Endothelial cell of umbilical vein (primary cell): ENCODE results near the gene LRRC74B. TPM values are rescaled to one million over a fixed set of nuclear protein-coding genes. Genes with fewer than 3 reads are reported as not detected.

ENCODE experiments used
- BruUV-seq: library from RNA; stranded (reverse); fragments of 400-500 nt; replicated peaks from 2 replicates; lab custom pipeline; 2021; lab: Mats Ljungman, UMichigan
- CTCF ChIA-PET: fragments of 300-600, 350-600 bp; sonication (Branson Sonifier 250); formaldehyde crosslinking; loops from one replicate; lab custom pipeline; 2021; ENCODE audit warnings: antibody characterized with exemption, inconsistent platforms; lab: Charles Lee
- POLR2A ChIA-PET: fragments of 300-600, 350-600 bp; sonication (Branson Sonifier 250); formaldehyde crosslinking; loops from one replicate; lab custom pipeline; 2021; ENCODE audit warnings: antibody characterized with exemption, inconsistent platforms; lab: Charles Lee
- DNase-seq: peaks from one replicate; pipeline ENCODE4 v3.0.0-alpha.2; 2011; ENCODE audit warnings: low read depth, low spot score
- FAIRE-seq: peaks from 2 replicates; lab custom pipeline; 2011; peaks lifted over from hg19 to GRCh38; lab: Jason Lieb, UNC
- H2AFZ ChIP-seq: 2 replicates; pipeline ENCODE4 v1.6.0; 2012; ENCODE audit warnings: low read depth, low read length, control low read depth, inconsistent platforms
- H3K27ac ChIP-seq: 2 replicates; pipeline ENCODE4 v1.5.1; 2011; ENCODE audit warnings: low read depth, mild to moderate bottlenecking, control low read depth, low read length, moderate library complexity; ENCODE audit not compliant: insufficient read depth
- H3K27me3 ChIP-seq, 2 experiments: 2 replicates each; pipeline versions ENCODE4 v1.6.0 to v1.6.1; 2011; ENCODE audit warnings: low read length in 2 of 2, mixed read lengths in 1 of 2; ENCODE audit not compliant: control insufficient read depth in 2 of 2, insufficient read depth in 2 of 2
- H3K36me3 ChIP-seq, 2 experiments: 2 replicates in 1 of 2; 3 replicates in 1 of 2; pipeline ENCODE4 v1.5.1; 2011; ENCODE audit warnings: low read length in 2 of 2, mild to moderate bottlenecking in 1 of 2, moderate library complexity in 1 of 2; ENCODE audit not compliant: control insufficient read depth in 2 of 2, insufficient read depth in 2 of 2; ENCODE audit errors: extremely low read depth in 1 of 2
- H3K4me1 ChIP-seq: 3 replicates; pipeline ENCODE4 v1.5.1; 2011; ENCODE audit warnings: mild to moderate bottlenecking, low read length; ENCODE audit not compliant: control insufficient read depth, insufficient read depth; ENCODE audit errors: extremely low read depth
- H3K4me2 ChIP-seq: 2 replicates; pipeline ENCODE4 v1.6.1; 2011; ENCODE audit warnings: low read length, control low read depth, mixed read lengths; ENCODE audit not compliant: insufficient read depth
- H3K4me3 ChIP-seq, 3 experiments: fragments of 200-600 bp in 1 of 3; sonication (generic), shearing (Covaris generic) in 1 of 3; replicated peaks in 1 of 3; 2 replicates each; pipeline ENCODE4 v1.5.1; 2011 to 2016; ENCODE audit warnings: control low read depth in 3 of 3, low read length in 3 of 3, mild to moderate bottlenecking in 2 of 3, inconsistent platforms in 1 of 3, low read depth in 1 of 3, moderate library complexity in 1 of 3; ENCODE audit not compliant: insufficient read depth in 1 of 3
- H3K79me2 ChIP-seq: 2 replicates; pipeline ENCODE4 v1.6.0; 2012; ENCODE audit warnings: low read length, inconsistent platforms; ENCODE audit not compliant: control insufficient read depth, insufficient read depth
- H3K9ac ChIP-seq: replicated peaks from 2 replicates; pipeline ENCODE3; 2011; ENCODE audit warnings: low read length, control low read depth; ENCODE audit not compliant: insufficient read depth; ENCODE audit errors: extremely low read depth
- H3K9me1 ChIP-seq: replicated peaks from 3 replicates; pipeline ENCODE4 v1.6.0; 2011; ENCODE audit warnings: mild to moderate bottlenecking, low read length; ENCODE audit not compliant: control insufficient read depth, insufficient read depth; ENCODE audit errors: extremely low read depth
- H3K9me3 ChIP-seq: replicated peaks from 2 replicates; pipeline ENCODE4 v1.5.1; 2012; ENCODE audit warnings: low read length, inconsistent platforms; ENCODE audit not compliant: control insufficient read depth, insufficient read depth
- H4K20me1 ChIP-seq: replicated peaks from 2 replicates; pipeline ENCODE3; 2011; ENCODE audit warnings: mild to moderate bottlenecking, low read length; ENCODE audit not compliant: control insufficient read depth, insufficient read depth; ENCODE audit errors: extremely low read depth
- EZH2 ChIP-seq: IDR thresholded peaks from 2 replicates; pipeline ENCODE4 v1.6.1; 2012; ENCODE audit warnings: borderline replicate concordance, low read depth, mild to moderate bottlenecking, moderate library complexity, low read length, inconsistent platforms; ENCODE audit not compliant: severe bottlenecking
- FOS ChIP-seq: IDR thresholded peaks from 2 replicates; pipeline ENCODE4 v1.6.1; 2011; ENCODE audit warnings: mild to moderate bottlenecking, low read length, moderate library complexity, borderline replicate concordance; ENCODE audit not compliant: insufficient read depth
- GATA2 ChIP-seq: IDR thresholded peaks from 2 replicates; pipeline ENCODE4 v1.7.0; 2011; ENCODE audit warnings: low read depth, mild to moderate bottlenecking, moderate library complexity, mixed read lengths, low read length; ENCODE audit not compliant: insufficient read length, insufficient read depth
- JUN ChIP-seq: IDR thresholded peaks from 2 replicates; pipeline ENCODE4 v1.6.1; 2011; ENCODE audit warnings: borderline replicate concordance, low read depth; ENCODE audit not compliant: insufficient read length, insufficient read depth
- MAX ChIP-seq: IDR thresholded peaks from 2 replicates; pipeline ENCODE4 v1.6.1; 2011; ENCODE audit not compliant: insufficient read depth, insufficient read length
- MYC ChIP-seq: IDR thresholded peaks from one replicate; pipeline ENCODE4 v1.6.1; 2011; ENCODE audit warnings: mild to moderate bottlenecking, low read depth, low read length
- POLR2A ChIP-seq: IDR thresholded peaks from 2 replicates; pipeline ENCODE4 v1.6.1; 2012; ENCODE audit warnings: low read depth, mild to moderate bottlenecking, control low read depth, low read length
- POLR2AphosphoS5 ChIP-seq: IDR thresholded peaks from 2 replicates; pipeline ENCODE4 v1.6.1; 2012; ENCODE audit warnings: low read depth, mild to moderate bottlenecking, control low read depth, low read length, moderate library complexity; ENCODE audit not compliant: insufficient read depth
- dilution Hi-C: fragments of 300-500 bp; cut with MboI; formaldehyde crosslinking; loops from one replicate; pipeline ENCODE4 v1.15.0; 2019; ENCODE audit warnings: low sequenced_read_pairs; ENCODE audit not compliant: extremely low pct_ligation_motif_present
- intact Hi-C: fragments of 100-400 bp; cut with micrococcal nuclease; formaldehyde crosslinking; loops from one replicate; pipeline ENCODE4 v1.10.0; 2022
- polyA plus RNA-seq, 4 experiments: library from polyadenylated mRNA; depleted of rRNA in 3 of 4; stranded (reverse) in 3 of 4; unstranded in 1 of 4; fragments of >200 nt; gene quantifications; 2 replicates each; pipeline versions ENCODE4 v1.2.1 to v1.2.3, GENCODE V29; 2011 to 2012; ENCODE audit warnings: missing spikeins in 1 of 4
- total RNA-seq: library from RNA; stranded (reverse); gene quantifications from 2 replicates; pipeline ENCODE4 v1.2.3, GENCODE V29; 2021
- TF ChIP-seq, protein P1 (sequence below), 2 donors: IDR thresholded peaks; 1 replicate in 1 of 2; 2 replicates in 1 of 2; pipeline ENCODE4 v1.5.1; 2011; ENCODE audit warnings: low read length in 2 of 2, mild to moderate bottlenecking in 2 of 2, moderate library complexity in 2 of 2, control low read depth in 1 of 2, inconsistent platforms in 1 of 2, low read depth in 1 of 2; ENCODE audit not compliant: insufficient read depth in 1 of 2; ENCODE audit errors: extremely low read depth in 1 of 2

The LRRC74B gene
- total and polyA plus RNA-seq, 2 donors (not counting 3 experiments of a cell fraction or from before 2014, with no cell fraction given), result not detected

- Histone ChIP-seq H3K4me2 (no peak overlapping the region), H3K4me1 (no peaks in the 10 kb centered on the region), H3K4me3 (no peak overlapping the region), H4K20me1 (no peaks in the 10 kb centered on the region), H3K9me1 (no peaks in the 10 kb centered on the region), H2AFZ (peak overlapping the region; percentile 71), H3K79me2 (no peaks in the 10 kb centered on the region), H3K9me3 (no peaks in the 10 kb centered on the region), H3K27me3 (peaks cover 4 to 5% of the 10 kb centered on the region in 2 experiments), H3K27ac (no peak overlapping the region), H3K36me3 (no peaks in the 10 kb centered on the region), H3K9ac (no peak overlapping the region)
- no TSS peak for BruUV-seq
- dilution Hi-C loops (no loop called here), intact Hi-C loops (no loop called here)
- FAIRE-seq (peak; percentile 87), DNase-seq (peak; percentile 63)
- CTCF ChIA-PET, result interaction anchor here (0.6 to 1.9 kb wide), 10 partner anchors 10 to 544 kb away, joined by 3 to 10 read pairs (median 6); no protein-coding TSS in a partner anchor
- POLR2A ChIA-PET, result no interaction called here
- no peak for TF ChIP-seq JUN
- TF ChIP-seq, protein P1, sequence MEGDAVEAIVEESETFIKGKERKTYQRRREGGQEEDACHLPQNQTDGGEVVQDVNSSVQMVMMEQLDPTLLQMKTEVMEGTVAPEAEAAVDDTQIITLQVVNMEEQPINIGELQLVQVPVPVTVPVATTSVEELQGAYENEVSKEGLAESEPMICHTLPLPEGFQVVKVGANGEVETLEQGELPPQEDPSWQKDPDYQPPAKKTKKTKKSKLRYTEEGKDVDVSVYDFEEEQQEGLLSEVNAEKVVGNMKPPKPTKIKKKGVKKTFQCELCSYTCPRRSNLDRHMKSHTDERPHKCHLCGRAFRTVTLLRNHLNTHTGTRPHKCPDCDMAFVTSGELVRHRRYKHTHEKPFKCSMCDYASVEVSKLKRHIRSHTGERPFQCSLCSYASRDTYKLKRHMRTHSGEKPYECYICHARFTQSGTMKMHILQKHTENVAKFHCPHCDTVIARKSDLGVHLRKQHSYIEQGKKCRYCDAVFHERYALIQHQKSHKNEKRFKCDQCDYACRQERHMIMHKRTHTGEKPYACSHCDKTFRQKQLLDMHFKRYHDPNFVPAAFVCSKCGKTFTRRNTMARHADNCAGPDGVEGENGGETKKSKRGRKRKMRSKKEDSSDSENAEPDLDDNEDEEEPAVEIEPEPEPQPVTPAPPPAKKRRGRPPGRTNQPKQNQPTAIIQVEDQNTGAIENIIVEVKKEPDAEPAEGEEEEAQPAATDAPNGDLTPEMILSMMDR (IDR thresholded peaks at IDR 0.05; ENCODE audit: extremely low read depth in 1 of 2, insufficient read depth in 1 of 2, low read depth in 1 of 2, low read length in 2 of 2), result peak; percentile 87 to 94
Measured at GRCh38 chr22:21102659-21103267, 57.0 kb downstream of the LRRC74B start.

DNA sequence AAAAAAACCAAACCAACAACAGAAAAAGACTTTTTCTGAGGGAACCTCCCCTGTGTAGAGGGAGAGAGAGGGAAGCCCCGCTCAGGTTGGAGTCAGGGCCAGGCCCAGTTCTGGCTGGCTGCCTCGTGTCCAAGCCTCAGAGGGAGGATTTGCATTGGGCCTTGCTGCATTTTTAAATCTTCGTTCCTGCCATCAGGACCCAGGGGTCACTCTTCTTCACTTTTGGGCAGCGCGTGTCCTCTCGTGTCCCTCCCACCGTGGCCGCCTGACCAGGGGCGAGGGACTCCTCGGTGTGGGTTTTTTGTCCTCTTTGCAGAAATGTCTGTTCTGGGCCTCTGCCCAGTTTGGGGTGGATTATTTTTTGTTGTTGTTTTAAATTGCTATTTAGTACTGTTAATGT, 57.9 kb downstream of the LRRC74B start:
- ChIA-PET CTCF (interaction anchor here (0.7 to 1.9 kb wide), 9 partner anchors 11 to 543 kb away, joined by 3 to 10 read pairs (median 7); no protein-coding TSS in a partner anchor), POLR2A (no interaction called here)
- no peaks in the 10 kb centered on the region for H3K36me3 ChIP-seq
- H3K27me3 ChIP-seq, result peaks cover 4 to 5% of the 10 kb centered on the region in 2 experiments
- FAIRE-seq (no peak), DNase-seq (no peak)
- H2AFZ ChIP-seq, result no peak overlapping the region
- no peaks in the 10 kb centered on the region for H4K20me1 ChIP-seq
- H3K9ac ChIP-seq, result no peak overlapping the region
- H3K4me2 ChIP-seq, result no peak overlapping the region
- TF ChIP-seq MAX, result no peak
- TF ChIP-seq FOS, result no peak
- no peak for TF ChIP-seq JUN
- no peak for TF ChIP-seq GATA2
- no peak for TF ChIP-seq POLR2A
- no peak for TF ChIP-seq POLR2AphosphoS5
- no peak for TF ChIP-seq EZH2
- TF ChIP-seq, protein P1 (IDR thresholded peaks at IDR 0.05; ENCODE audit: extremely low read depth in 1 of 2, insufficient read depth in 1 of 2, low read depth in 1 of 2, low read length in 2 of 2), result no peak
- TF ChIP-seq MYC, result no peak
- H3K9me3 ChIP-seq, result no peaks in the 10 kb centered on the region
- H3K4me3 ChIP-seq, result no peak overlapping the region
- no peaks in the 10 kb centered on the region for H3K79me2 ChIP-seq
- H3K4me1 ChIP-seq, result no peaks in the 10 kb centered on the region
- no TSS peak for BruUV-seq
- H3K27ac ChIP-seq, result no peak overlapping the region
- dilution Hi-C loops, result no loop called here
- H3K9me1 ChIP-seq, result no peaks in the 10 kb centered on the region
- intact Hi-C loops, result no loop called here
